ENCODE data around the gene RHOBTB1. TPM values are rescaled to one million over a fixed set of nuclear protein-coding genes. Genes with fewer than 3 reads are reported as not detected.

Gene RHOBTB1
- polyA plus RNA-seq, 4 donors = 2.0 to 30.0 (median 5.0) TPM

DNA sequence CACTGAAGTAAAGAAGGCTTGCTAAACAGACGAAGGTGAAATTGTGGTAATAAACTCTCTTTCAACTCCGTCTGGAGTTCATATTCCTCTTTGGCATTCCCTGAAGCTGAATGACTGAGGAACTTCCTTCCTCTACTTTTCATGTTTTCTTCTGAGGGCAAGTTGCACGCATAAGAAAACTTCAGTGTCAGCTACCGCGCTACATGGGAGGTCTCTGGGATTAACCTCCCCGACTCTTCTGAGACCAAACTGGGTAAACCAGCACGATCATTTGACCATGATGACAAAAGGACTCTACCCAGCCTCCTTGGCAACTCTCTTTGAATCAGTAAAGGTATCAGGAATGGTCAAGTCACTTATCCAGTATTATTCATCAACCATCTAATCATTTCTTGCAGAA is 44.7 kb downstream of the RHOBTB1 start:
- WGBS, 3 donors = 87 to 94% (median 93%) methylated on average over 7 of the region's 7 CpGs
- DNase-seq (no peak), FAIRE-seq (no peak)
- no peaks in the 10 kb centered on the region for H3K27me3 ChIP-seq (ENCODE audit: control insufficient read depth in 3 of 3, insufficient read depth in 3 of 3, low read length in 3 of 3)
- no peaks in the 10 kb centered on the region for H3K9me3 ChIP-seq (ENCODE audit: control insufficient read depth in 2 of 2, insufficient read depth in 1 of 2, low read depth in 1 of 2, low read length in 1 of 2)
- H3K36me3 ChIP-seq (ENCODE audit: control insufficient read depth in 3 of 3, insufficient read depth in 2 of 3, low read depth in 1 of 3, low read length in 3 of 3) = peaks cover 0 to 7% (median 0%) of the 10 kb centered on the region in 3 donors
- H3K4me3 ChIP-seq (ENCODE audit: low read depth in 1 of 3, low read length in 3 of 3) = no peak overlapping the region
- no peaks in the 10 kb centered on the region for H3K4me1 ChIP-seq (ENCODE audit: control insufficient read depth in 3 of 3, insufficient read depth in 2 of 3, low read depth in 1 of 3, low read length in 2 of 3)
- H3K27ac ChIP-seq (ENCODE audit: low read depth in 1 of 3, low read length in 2 of 3) = no peak overlapping the region

DNA sequence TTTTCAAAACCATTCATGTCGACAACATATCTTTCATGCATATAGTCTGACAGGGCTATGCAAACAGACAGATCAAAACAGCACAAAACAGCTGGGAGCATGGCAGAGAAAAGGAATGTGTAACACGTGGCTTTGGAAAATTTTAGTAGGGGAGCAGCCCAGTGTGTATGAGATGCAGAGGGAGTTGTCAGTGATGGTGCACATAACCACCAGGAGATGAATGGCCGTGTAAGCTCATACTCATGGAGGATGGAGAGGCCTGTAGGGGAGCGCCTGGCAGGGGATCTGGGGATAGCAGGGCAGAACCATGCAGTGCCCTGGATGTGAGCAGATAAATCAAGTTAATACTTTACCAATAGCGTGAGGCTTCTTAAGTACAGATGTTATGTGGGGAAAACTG is 45.7 kb downstream of the RHOBTB1 start:
- H3K4me1 ChIP-seq (ENCODE audit: control insufficient read depth in 3 of 3, insufficient read depth in 2 of 3, low read depth in 1 of 3, low read length in 2 of 3) = no peaks in the 10 kb centered on the region
- WGBS, 3 donors = 76 to 92% (median 77%) methylated on average over 5 of the region's 5 CpGs
- FAIRE-seq = no peak

DNA sequence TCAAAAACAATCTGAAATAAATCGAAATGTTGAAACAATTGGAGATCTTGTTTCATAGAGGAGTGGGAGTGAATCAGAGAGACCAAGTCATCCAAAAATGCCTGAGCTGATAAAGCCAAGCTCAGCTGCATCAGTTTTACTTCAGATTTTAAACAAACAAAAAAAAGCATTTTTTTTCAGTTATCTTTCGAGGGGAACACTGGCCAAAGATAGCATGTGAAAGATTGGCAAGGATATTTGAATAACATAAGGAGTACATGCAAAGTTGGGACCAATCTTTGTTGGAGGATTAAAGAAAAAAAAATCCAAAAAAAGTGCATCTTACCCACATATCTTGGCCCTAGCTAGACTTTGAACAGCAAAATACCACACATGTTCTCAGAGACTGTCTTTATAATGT is 47.2 kb downstream of the RHOBTB1 start:
- DNase-seq (no peak), FAIRE-seq (no peak)
- no peak overlapping the region for H3K4me3 ChIP-seq (ENCODE audit: low read depth in 1 of 3, low read length in 3 of 3)
- H3K4me1 ChIP-seq (ENCODE audit: control insufficient read depth in 3 of 3, insufficient read depth in 2 of 3, low read depth in 1 of 3, low read length in 2 of 3) = no peaks in the 10 kb centered on the region
- peaks cover 0 to 8% (median 0%) of the 10 kb centered on the region in 3 donors for H3K36me3 ChIP-seq (ENCODE audit: control insufficient read depth in 3 of 3, insufficient read depth in 2 of 3, low read depth in 1 of 3, low read length in 3 of 3)
- H3K27ac ChIP-seq (ENCODE audit: low read depth in 1 of 3, low read length in 2 of 3) = no peak overlapping the region
- H3K9me3 ChIP-seq (ENCODE audit: control insufficient read depth in 2 of 2, insufficient read depth in 1 of 2, low read depth in 1 of 2, low read length in 1 of 2) = no peaks in the 10 kb centered on the region
- 61 to 83% (median 69%) methylated on average over 2 of the region's 2 CpGs for WGBS, 3 donors
- H3K27me3 ChIP-seq (ENCODE audit: control insufficient read depth in 3 of 3, insufficient read depth in 3 of 3, low read length in 3 of 3) = no peaks in the 10 kb centered on the region

More for the DNA sequence above, 45.7 kb downstream of the RHOBTB1 start:
- no peak for DNase-seq
- H3K36me3 ChIP-seq (ENCODE audit: control insufficient read depth in 3 of 3, insufficient read depth in 2 of 3, low read depth in 1 of 3, low read length in 3 of 3) = peaks cover 0 to 7% (median 0%) of the 10 kb centered on the region in 3 donors
- H3K4me3 ChIP-seq (ENCODE audit: low read depth in 1 of 3, low read length in 3 of 3) = no peak overlapping the region
- H3K27me3 ChIP-seq (ENCODE audit: control insufficient read depth in 3 of 3, insufficient read depth in 3 of 3, low read length in 3 of 3) = no peaks in the 10 kb centered on the region
- no peak overlapping the region for H3K27ac ChIP-seq (ENCODE audit: low read depth in 1 of 3, low read length in 2 of 3)
- no peaks in the 10 kb centered on the region for H3K9me3 ChIP-seq (ENCODE audit: control insufficient read depth in 2 of 2, insufficient read depth in 1 of 2, low read depth in 1 of 2, low read length in 1 of 2)

DNA sequence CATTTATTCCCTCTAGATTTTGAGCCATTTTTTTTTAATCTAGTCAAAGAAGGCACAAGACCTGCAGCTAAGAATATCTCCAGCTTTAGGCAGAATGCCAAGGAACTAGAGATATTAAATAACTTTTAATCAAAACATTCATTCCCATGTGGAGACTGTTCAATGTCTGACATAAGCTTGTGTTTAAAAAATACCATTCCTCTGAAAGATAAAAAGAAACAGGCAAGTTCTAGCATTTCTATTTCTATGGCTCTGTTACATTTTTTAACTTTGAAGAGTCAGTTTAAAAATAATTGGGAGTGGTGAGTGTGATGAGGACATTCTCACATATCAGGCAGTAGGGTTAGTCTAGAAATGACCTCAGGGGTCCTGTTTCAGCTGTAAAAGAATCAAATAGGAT is 48.0 kb downstream of the RHOBTB1 start:
- Histone ChIP-seq H3K27ac (ENCODE audit: low read depth in 1 of 3, low read length in 2 of 3) (no peak overlapping the region), H3K4me1 (ENCODE audit: control insufficient read depth in 3 of 3, insufficient read depth in 2 of 3, low read depth in 1 of 3, low read length in 2 of 3) (no peaks in the 10 kb centered on the region), H3K9me3 (ENCODE audit: control insufficient read depth in 2 of 2, insufficient read depth in 1 of 2, low read depth in 1 of 2, low read length in 1 of 2) (no peaks in the 10 kb centered on the region), H3K27me3 (ENCODE audit: control insufficient read depth in 3 of 3, insufficient read depth in 3 of 3, low read length in 3 of 3) (no peaks in the 10 kb centered on the region), H3K4me3 (ENCODE audit: low read depth in 1 of 3, low read length in 3 of 3) (no peak overlapping the region), H3K36me3 (ENCODE audit: control insufficient read depth in 3 of 3, insufficient read depth in 2 of 3, low read depth in 1 of 3, low read length in 3 of 3) (peaks cover 0 to 11% (median 0%) of the 10 kb centered on the region in 3 donors)
- DNase-seq (no peak), FAIRE-seq (no peak)

DNA sequence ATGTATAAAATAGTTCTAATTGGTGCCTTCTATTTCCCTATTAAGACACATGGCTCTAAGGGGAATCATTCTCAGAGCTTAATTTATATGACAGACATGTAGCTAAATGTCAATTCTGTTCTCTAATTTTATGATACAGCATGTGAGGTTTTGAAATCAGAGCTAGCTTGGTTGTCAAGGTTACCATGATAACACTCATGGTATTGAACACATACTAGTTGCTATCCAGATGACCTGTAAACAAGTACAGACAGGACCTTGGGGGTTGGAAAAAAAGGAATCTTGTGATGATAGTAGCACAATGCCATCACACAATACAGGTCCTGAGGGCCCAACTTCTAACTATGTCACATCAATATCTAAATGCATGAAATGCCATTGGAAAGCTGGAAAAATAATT is 49.2 kb downstream of the RHOBTB1 start:
- FAIRE-seq (no peak), DNase-seq (peak in 1 of 2 donors; percentile 47)
- H3K36me3 ChIP-seq (ENCODE audit: control insufficient read depth in 3 of 3, insufficient read depth in 2 of 3, low read depth in 1 of 3, low read length in 3 of 3) = peaks cover 0 to 9% (median 0%) of the 10 kb centered on the region in 3 donors
- no peaks in the 10 kb centered on the region for H3K4me1 ChIP-seq (ENCODE audit: control insufficient read depth in 3 of 3, insufficient read depth in 2 of 3, low read depth in 1 of 3, low read length in 2 of 3)
- H3K27ac ChIP-seq (ENCODE audit: low read depth in 1 of 3, low read length in 2 of 3) = no peak overlapping the region
- H3K4me3 ChIP-seq (ENCODE audit: low read depth in 1 of 3, low read length in 3 of 3) = no peak overlapping the region
- no peaks in the 10 kb centered on the region for H3K27me3 ChIP-seq (ENCODE audit: control insufficient read depth in 3 of 3, insufficient read depth in 3 of 3, low read length in 3 of 3)
- no peaks in the 10 kb centered on the region for H3K9me3 ChIP-seq (ENCODE audit: control insufficient read depth in 2 of 2, insufficient read depth in 1 of 2, low read depth in 1 of 2, low read length in 1 of 2)

DNA sequence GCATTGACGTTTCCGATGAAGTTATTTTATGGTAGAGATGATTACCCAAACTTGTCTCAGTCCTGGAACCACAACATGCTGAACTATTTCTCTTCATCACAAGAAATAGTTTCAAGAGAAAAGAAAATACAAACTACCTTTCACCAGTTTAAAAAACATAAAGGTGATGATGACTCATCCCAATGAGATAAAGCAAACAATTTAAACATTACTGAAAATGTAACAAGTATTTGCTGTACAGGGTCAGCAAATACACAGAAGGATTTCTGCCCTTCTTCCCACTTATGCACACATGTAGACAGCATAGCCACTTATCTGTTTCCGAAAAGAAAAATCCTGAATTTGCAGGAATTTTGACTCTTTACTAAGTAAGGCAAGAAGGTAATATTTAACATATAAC is 50.8 kb downstream of the RHOBTB1 start:
- no peak overlapping the region for H3K4me3 ChIP-seq (ENCODE audit: low read depth in 1 of 3, low read length in 3 of 3)
- no peaks in the 10 kb centered on the region for H3K4me1 ChIP-seq (ENCODE audit: control insufficient read depth in 3 of 3, insufficient read depth in 2 of 3, low read depth in 1 of 3, low read length in 2 of 3)
- DNase-seq = no peak
- H3K27me3 ChIP-seq (ENCODE audit: control insufficient read depth in 3 of 3, insufficient read depth in 3 of 3, low read length in 3 of 3) = no peaks in the 10 kb centered on the region
- H3K27ac ChIP-seq (ENCODE audit: low read depth in 1 of 3, low read length in 2 of 3) = no peak overlapping the region
- H3K9me3 ChIP-seq (ENCODE audit: control insufficient read depth in 2 of 2, insufficient read depth in 1 of 2, low read depth in 1 of 2, low read length in 1 of 2) = no peaks in the 10 kb centered on the region
- H3K36me3 ChIP-seq (ENCODE audit: control insufficient read depth in 3 of 3, insufficient read depth in 2 of 3, low read depth in 1 of 3, low read length in 3 of 3) = peaks cover 0 to 15% (median 2%) of the 10 kb centered on the region in 3 donors
- 92 to 95% (median 94%) methylated on average over 3 of the region's 3 CpGs for WGBS, 3 donors
- FAIRE-seq = no peak

DNA sequence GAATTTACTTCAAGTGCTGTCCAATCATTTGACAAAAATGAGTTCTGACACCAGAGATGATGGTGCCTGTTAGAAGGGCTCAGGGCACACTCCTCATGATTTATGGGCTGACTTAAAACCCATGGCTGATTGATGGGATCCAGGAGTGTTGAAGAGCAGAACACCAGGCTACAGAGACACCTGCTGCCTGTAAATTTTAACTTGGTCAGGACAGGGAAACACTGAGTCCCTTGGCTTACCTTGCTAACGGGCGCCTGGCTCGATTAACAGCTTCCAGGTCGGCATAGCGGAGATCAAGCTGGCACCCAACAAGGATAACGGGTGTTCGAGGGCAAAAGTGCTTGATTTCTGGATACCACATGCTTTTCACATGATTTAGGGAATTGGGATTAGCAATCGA is 51.4 kb downstream of the RHOBTB1 start:
- 93 to 96% (median 93%) methylated on average over 8 of the region's 8 CpGs for WGBS, 3 donors
- no peak for FAIRE-seq

DNA sequence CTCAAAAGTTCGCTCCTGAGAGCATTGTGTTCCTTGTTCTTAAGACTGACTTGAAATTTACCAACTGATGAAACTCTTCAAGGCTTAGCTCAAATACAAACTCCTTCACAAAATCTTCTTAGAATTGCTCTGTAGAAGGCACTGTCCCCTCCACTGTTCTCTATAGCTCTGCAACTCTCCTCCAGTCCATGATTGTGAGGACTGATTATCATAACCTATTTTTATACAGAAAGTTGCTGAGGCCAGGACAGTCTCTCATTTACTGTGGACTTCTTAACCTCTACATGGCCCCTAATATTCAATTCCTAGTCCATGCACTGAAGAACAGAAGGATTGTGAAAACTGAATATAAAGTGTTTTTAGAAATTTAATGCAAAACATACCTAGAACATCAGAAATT is 53.2 kb downstream of the RHOBTB1 start:
- no peak for DNase-seq
- Histone ChIP-seq H3K27ac (ENCODE audit: low read depth in 1 of 3, low read length in 2 of 3) (no peak overlapping the region), H3K4me3 (ENCODE audit: low read depth in 1 of 3, low read length in 3 of 3) (no peak overlapping the region), H3K27me3 (ENCODE audit: control insufficient read depth in 3 of 3, insufficient read depth in 3 of 3, low read length in 3 of 3) (no peaks in the 10 kb centered on the region), H3K36me3 (ENCODE audit: control insufficient read depth in 3 of 3, insufficient read depth in 2 of 3, low read depth in 1 of 3, low read length in 3 of 3) (peaks cover 0 to 24% (median 2%) of the 10 kb centered on the region in 3 donors), H3K4me1 (ENCODE audit: control insufficient read depth in 3 of 3, insufficient read depth in 2 of 3, low read depth in 1 of 3, low read length in 2 of 3) (no peaks in the 10 kb centered on the region), H3K9me3 (ENCODE audit: control insufficient read depth in 2 of 2, insufficient read depth in 1 of 2, low read depth in 1 of 2, low read length in 1 of 2) (no peaks in the 10 kb centered on the region)
- no peak for FAIRE-seq
- 86 to 89% (median 89%) methylated on average over 1 of the region's 1 CpG for WGBS, 3 donors

More for the DNA sequence above, 51.4 kb downstream of the RHOBTB1 start:
- no peak overlapping the region for H3K27ac ChIP-seq (ENCODE audit: low read depth in 1 of 3, low read length in 2 of 3)
- H3K36me3 ChIP-seq (ENCODE audit: control insufficient read depth in 3 of 3, insufficient read depth in 2 of 3, low read depth in 1 of 3, low read length in 3 of 3) = peaks cover 0 to 18% (median 2%) of the 10 kb centered on the region in 3 donors
- H3K27me3 ChIP-seq (ENCODE audit: control insufficient read depth in 3 of 3, insufficient read depth in 3 of 3, low read length in 3 of 3) = no peaks in the 10 kb centered on the region
- H3K9me3 ChIP-seq (ENCODE audit: control insufficient read depth in 2 of 2, insufficient read depth in 1 of 2, low read depth in 1 of 2, low read length in 1 of 2) = no peaks in the 10 kb centered on the region
- no peak for DNase-seq
- H3K4me1 ChIP-seq (ENCODE audit: control insufficient read depth in 3 of 3, insufficient read depth in 2 of 3, low read depth in 1 of 3, low read length in 2 of 3) = no peaks in the 10 kb centered on the region
- no peak overlapping the region for H3K4me3 ChIP-seq (ENCODE audit: low read depth in 1 of 3, low read length in 3 of 3)

DNA sequence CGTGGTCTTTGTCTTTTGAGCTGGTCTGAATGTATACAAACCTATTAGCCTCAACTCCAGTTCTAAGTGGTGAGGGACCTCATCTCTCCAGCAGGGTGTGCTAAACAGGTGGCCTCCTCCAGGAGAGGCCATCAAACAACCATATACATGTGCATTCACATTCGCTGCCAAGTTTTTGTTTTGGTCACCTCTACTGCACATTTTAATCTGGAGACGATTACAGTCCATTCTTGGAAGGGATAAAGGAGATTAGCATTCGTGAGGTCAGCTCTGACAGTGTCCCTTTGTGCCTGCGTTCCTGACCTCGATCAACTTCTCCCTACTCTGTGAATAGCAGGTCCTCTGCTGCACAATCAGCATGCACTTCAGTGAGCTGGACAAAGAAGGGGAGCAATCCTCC is 60.8 kb downstream of the RHOBTB1 start:
- Histone ChIP-seq H3K36me3 (ENCODE audit: control insufficient read depth in 3 of 3, insufficient read depth in 2 of 3, low read depth in 1 of 3, low read length in 3 of 3) (peaks cover 0 to 26% (median 2%) of the 10 kb centered on the region in 3 donors), H3K4me3 (ENCODE audit: low read depth in 1 of 3, low read length in 3 of 3) (no peak overlapping the region), H3K4me1 (ENCODE audit: control insufficient read depth in 3 of 3, insufficient read depth in 2 of 3, low read depth in 1 of 3, low read length in 2 of 3) (no peaks in the 10 kb centered on the region), H3K27ac (ENCODE audit: low read depth in 1 of 3, low read length in 2 of 3) (no peak overlapping the region), H3K27me3 (ENCODE audit: control insufficient read depth in 3 of 3, insufficient read depth in 3 of 3, low read length in 3 of 3) (no peaks in the 10 kb centered on the region), H3K9me3 (ENCODE audit: control insufficient read depth in 2 of 2, insufficient read depth in 1 of 2, low read depth in 1 of 2, low read length in 1 of 2) (no peaks in the 10 kb centered on the region)
- 52 to 73% (median 54%) methylated on average over 6 of the region's 6 CpGs for WGBS, 3 donors
- DNase-seq (peak; percentile 48 to 57), FAIRE-seq (no peak)

All from small intestine (tissue), 7 donors.